RWPE2 (cell line): ENCODE results near the gene PNPLA6.

Experiments
- ATAC-seq: fragments of 200-7000 bp; cut with Tn5 transposase; 3 replicates; pipeline ENCODE4 v1.9.1; 2021; ENCODE audit warnings: low read depth
- DNase-seq: peaks from one replicate; pipeline ENCODE4 v3.0.0-alpha.2; 2020; ENCODE audit warnings: low spot score
- H3K27ac ChIP-seq: fragments of 450-650 bp; 2 replicates; pipeline ENCODE4 v1.5.1; 2017; ENCODE audit warnings: mild to moderate bottlenecking; ENCODE audit not compliant: poor library complexity, severe bottlenecking
- H3K27me3 ChIP-seq: fragments of 250-450 bp; sonication (Bioruptor Pico); 2 replicates; pipeline ENCODE4 v1.5.1; 2021; ENCODE audit warnings: mild to moderate bottlenecking, moderate library complexity; ENCODE audit not compliant: insufficient read depth, poor library complexity, severe bottlenecking
- H3K36me3 ChIP-seq: fragments of 250-450 bp; sonication (Bioruptor Pico); 2 replicates; pipeline ENCODE4 v1.5.1; 2020; ENCODE audit warnings: low read depth, mild to moderate bottlenecking, moderate library complexity
- H3K4me1 ChIP-seq: fragments of 250-450 bp; sonication (Bioruptor Pico); 2 replicates; pipeline ENCODE4 v1.5.1; 2021; ENCODE audit warnings: mild to moderate bottlenecking, moderate library complexity; ENCODE audit not compliant: insufficient read depth, poor library complexity, severe bottlenecking
- H3K4me3 ChIP-seq: fragments of 250-450 bp; sonication (Bioruptor Pico); 2 replicates; pipeline ENCODE4 v1.5.1; 2021; ENCODE audit warnings: mild to moderate bottlenecking, moderate library complexity; ENCODE audit not compliant: severe bottlenecking
- H3K9me3 ChIP-seq: fragments of 250-450 bp; sonication (Bioruptor Pico); 2 replicates; pipeline ENCODE4 v1.5.1; 2021; ENCODE audit warnings: mild to moderate bottlenecking, moderate library complexity; ENCODE audit not compliant: severe bottlenecking
- CTCF ChIP-seq: fragments of 450-650 bp; IDR thresholded peaks from one replicate; pipeline ENCODE4 v1.5.1; 2017; ENCODE audit warnings: mild to moderate bottlenecking, moderate library complexity; ENCODE audit not compliant: poor library complexity, severe bottlenecking

Gene PNPLA6

DNA sequence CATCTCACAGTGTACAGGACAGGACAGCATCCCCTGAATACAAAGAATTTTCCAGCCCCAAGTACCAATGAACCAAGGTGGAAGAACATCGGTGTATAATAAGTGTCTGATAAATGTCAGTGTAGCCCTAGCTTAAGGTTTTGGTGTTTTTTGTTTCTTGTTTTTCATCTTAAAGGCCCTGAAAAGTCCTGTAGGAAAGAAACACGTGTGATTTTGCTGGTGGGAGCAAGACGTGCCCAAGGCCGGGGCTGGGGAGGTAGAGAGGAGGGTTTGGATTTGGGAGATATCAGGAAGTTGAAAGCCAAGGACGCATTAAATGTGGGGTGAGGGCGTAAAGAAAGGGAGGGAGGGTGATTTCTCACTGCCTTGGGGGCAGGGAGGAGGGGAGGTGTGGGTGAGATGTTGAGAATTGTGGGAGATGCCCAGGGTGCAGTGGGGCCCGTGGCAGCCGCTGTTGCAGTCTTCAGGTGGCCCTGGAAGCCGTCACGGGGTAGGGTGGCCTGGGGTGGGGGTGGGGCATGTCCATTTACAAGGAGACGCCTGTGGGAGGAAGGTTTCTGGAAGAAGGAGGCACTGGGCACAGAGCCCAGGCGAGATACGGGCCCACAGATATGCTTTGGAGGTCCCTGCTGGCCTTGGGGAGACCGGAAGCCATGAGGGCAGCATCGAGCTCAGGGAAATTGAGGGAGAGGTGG, 66.9 kb downstream of the PNPLA6 start:
- Histone ChIP-seq H3K36me3 (no peaks in the 10 kb centered on the region), H3K27me3 (no peaks in the 10 kb centered on the region), H3K27ac (no peak overlapping the region), H3K9me3 (no peaks in the 10 kb centered on the region), H3K4me1 (no peaks in the 10 kb centered on the region), H3K4me3 (no peak overlapping the region)
- DNase-seq: no peak
- ATAC-seq: no peak
- no peak for TF ChIP-seq CTCF

DNA sequence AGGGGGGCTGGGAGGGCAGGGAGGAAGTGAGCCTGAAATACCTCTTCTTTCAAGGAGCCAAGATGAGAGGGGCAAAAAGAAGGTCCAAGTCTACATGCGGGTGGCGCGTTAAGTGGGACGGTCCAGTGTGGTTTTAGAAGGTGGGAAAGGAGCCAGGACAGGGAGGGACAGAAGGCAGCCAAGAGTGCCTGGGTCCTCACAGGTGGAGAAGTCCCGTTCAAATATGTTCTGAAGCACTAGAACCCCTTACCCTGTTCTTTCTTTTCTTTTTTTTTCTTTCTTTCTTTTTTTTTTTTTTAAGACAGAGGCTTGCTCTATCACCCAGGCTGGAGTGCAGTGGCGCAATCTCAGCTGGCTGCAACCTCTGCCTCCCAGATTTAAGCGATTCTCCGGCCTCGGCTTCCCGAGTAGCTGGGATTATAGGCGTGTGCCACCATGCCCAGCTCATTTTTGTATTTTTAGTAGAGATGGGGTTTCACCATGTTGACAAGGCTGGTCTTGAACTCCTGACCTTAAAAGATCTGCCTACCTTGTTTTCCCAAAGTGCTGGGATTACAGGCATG, 67.5 kb downstream of the PNPLA6 start:
- no peaks in the 10 kb centered on the region for H3K4me1 ChIP-seq
- H3K36me3 ChIP-seq: no peaks in the 10 kb centered on the region
- no peaks in the 10 kb centered on the region for H3K27me3 ChIP-seq
- H3K9me3 ChIP-seq: no peaks in the 10 kb centered on the region
- TF ChIP-seq CTCF: no peak
- no peak for DNase-seq
- no peak for ATAC-seq
- no peak overlapping the region for H3K27ac ChIP-seq
- no peak overlapping the region for H3K4me3 ChIP-seq

DNA sequence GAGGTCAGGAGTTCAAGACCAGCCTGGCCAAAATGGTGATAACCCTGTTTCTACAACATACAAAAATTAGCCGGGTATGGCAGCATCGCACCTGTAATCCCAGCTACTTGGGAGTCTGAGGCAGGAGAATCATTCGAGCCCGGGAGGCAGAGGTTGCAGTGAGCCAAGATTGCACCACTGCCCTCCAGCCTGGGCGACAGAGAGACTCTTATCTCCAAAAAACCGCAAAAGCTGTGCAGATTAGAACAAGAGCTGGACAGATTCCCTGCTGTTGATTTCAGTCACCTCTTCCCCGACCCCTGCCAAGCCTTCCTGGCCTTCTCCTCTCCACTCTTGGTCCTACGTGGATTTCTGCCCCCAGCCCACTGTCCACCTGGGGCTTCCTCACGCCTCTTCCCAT, 68.4 kb downstream of the PNPLA6 start:
- no peaks in the 10 kb centered on the region for H3K27me3 ChIP-seq
- TF ChIP-seq CTCF: no peak
- H3K9me3 ChIP-seq: no peaks in the 10 kb centered on the region
- DNase-seq: no peak
- no peak overlapping the region for H3K27ac ChIP-seq
- H3K4me3 ChIP-seq: no peak overlapping the region
- no peaks in the 10 kb centered on the region for H3K36me3 ChIP-seq
- no peak for ATAC-seq
- H3K4me1 ChIP-seq: no peaks in the 10 kb centered on the region

DNA sequence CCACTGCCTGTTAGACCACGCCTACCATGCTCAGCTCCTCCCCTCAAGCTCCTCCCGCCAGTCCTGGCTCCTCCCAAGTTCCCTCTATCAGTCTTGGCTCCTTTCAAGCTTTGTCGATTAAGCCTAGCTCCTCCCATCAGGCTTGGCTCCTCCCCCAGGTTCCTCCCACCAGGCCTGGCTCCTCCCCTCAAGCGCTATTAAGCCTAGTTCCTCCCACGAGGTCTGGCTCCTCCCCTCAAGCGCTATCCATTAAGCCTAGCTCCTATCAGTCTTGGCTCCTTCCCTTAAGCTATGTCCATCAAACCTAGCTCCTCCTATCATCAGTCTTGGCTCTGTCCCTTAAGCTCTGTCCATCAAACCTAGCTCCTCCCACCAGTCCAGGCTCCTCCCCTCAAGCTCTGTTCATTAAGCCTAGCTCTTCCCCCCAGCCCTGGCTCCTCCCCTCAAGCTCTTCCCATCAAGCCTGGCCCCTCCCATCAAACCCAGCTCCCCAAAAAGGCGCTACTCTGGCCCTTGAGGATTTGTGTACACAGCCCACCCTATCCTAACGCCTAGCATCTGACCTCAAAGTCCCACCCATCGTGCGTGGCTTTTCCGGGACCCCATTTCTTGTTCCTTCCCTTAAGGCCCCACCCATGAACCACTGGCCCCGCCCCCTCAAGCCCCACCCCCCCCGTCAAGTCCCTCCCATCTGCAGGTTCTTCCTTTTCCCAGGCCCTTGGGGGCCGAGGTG, 70.1 kb downstream of the PNPLA6 start:
- Histone ChIP-seq H3K9me3 (no peaks in the 10 kb centered on the region), H3K4me1 (no peaks in the 10 kb centered on the region), H3K27ac (no peak overlapping the region), H3K36me3 (no peaks in the 10 kb centered on the region), H3K27me3 (no peaks in the 10 kb centered on the region), H3K4me3 (no peak overlapping the region)
- DNase-seq: no peak
- no peak for TF ChIP-seq CTCF
- ATAC-seq: peak; percentile 56
